ENCODE measurements around the gene CCR5AS.

CCR5AS gene

GRCh38 chr3:46370839-46371518 lies 35.9 kb downstream of the CCR5AS start, which contains the start of gene CCR5:
TSS of gene CCR5 (plus strand) at chr3:46370946. CDS start at chr3:46372903, 1,957 bp downstream.
- Histone ChIP-seq H2BK120ac (ENCODE audit: low read depth, low read length, poor library complexity, severe bottlenecking) (no peak within 1 kb of the TSS), H4K20me1 (ENCODE audit: control insufficient read depth, insufficient read depth, insufficient read length) (no peaks in the 10 kb centered on the region), H2BK20ac (ENCODE audit: low read depth, low read length, poor library complexity, severe bottlenecking) (no peak within 1 kb of the TSS), H2BK15ac (ENCODE audit: low read depth, low read length) (no peak within 1 kb of the TSS), H4K8ac (replicated peaks; ENCODE audit: insufficient read length, low read depth, low read length) (no peak within 1 kb of the TSS), H2BK5ac (ENCODE audit: insufficient read length, low read length) (no peak within 1 kb of the TSS), H3K56ac (ENCODE audit: insufficient read length, low read depth, low read length) (no peak within 1 kb of the TSS), H3K9ac (ENCODE audit: extremely low read depth, insufficient read length, low read length) (no peak within 1 kb of the TSS), H3K4me2 (ENCODE audit: insufficient read depth, insufficient read length, low read length) (no peak within 1 kb of the TSS), H3K23me2 (ENCODE audit: insufficient read length, low read depth, low read length, poor library complexity, severe bottlenecking) (peaks cover 2% of the 10 kb centered on the region), H2AK5ac (ENCODE audit: insufficient read length, low read length) (no peak within 1 kb of the TSS), H3K79me2 (ENCODE audit: insufficient read depth, low read length) (no peaks in the 10 kb centered on the region), H2BK12ac (ENCODE audit: insufficient read length, low read depth, low read length) (no peak within 1 kb of the TSS), H3K18ac (ENCODE audit: insufficient read length, low read depth, low read length) (no peak within 1 kb of the TSS), H3K4ac (ENCODE audit: low read depth, low read length) (no peak within 1 kb of the TSS), H3K23ac (ENCODE audit: insufficient read length, low read depth, low read length) (no peak within 1 kb of the TSS), H3K27ac (ENCODE audit: insufficient read length, low read depth, low read length) (no peak within 1 kb of the TSS), H2AFZ (ENCODE audit: low read length) (no peak within 1 kb of the TSS), H3K79me1 (ENCODE audit: insufficient read depth, low read depth, low read length, poor library complexity, severe bottlenecking) (no peaks in the 10 kb centered on the region), H3K4me1 (ENCODE audit: insufficient read depth, low read length) (peaks cover 4% of the 10 kb centered on the region), H4K5ac (ENCODE audit: insufficient read length, low read depth, low read length) (no peak within 1 kb of the TSS), H3K14ac (ENCODE audit: insufficient read depth, low read length) (no peak within 1 kb of the TSS), H3K9me3 (ENCODE audit: control insufficient read depth, low read depth, low read length) (no peaks in the 10 kb centered on the region), H3T11ph (ENCODE audit: low read length) (no peak within 1 kb of the TSS), H3K27me3 (ENCODE audit: insufficient read depth, low read length) (no peaks in the 10 kb centered on the region), H4K91ac (ENCODE audit: insufficient read length, low read depth, low read length) (no peak within 1 kb of the TSS)
- H3K9me3 Mint-ChIP-seq, result no peaks in the 10 kb centered on the region
- no peak for DNase-seq
- H3K27me3 Mint-ChIP-seq (ENCODE audit: low read depth), result peaks cover 23% of the 10 kb centered on the region
- no peak within 1 kb of the TSS for H3K4me3 Mint-ChIP-seq
- H3K27ac Mint-ChIP-seq, result no peak within 1 kb of the TSS
- H3K4me1 Mint-ChIP-seq, result peaks cover 10 to 12% of the 10 kb centered on the region in 2 experiments
- TF ChIP-seq CTCF (conservative IDR thresholded peaks at IDR 0.05), result no peak
- no peaks in the 10 kb centered on the region for H3K36me3 Mint-ChIP-seq (ENCODE audit: insufficient read depth in 1 of 3, low read depth in 3 of 3)
- WGBS (ENCODE audit: extremely low coverage, insufficient read length, low lambda C conversion rate), result no CpG with 5 or more reads among the region's 5 CpGs
